ENCODE measurements around the gene BCOR. TPM values are rescaled to one million over a fixed set of nuclear protein-coding genes. Genes with fewer than 3 reads are reported as not detected.

The BCOR gene
- total RNA-seq, 4 donors from 2014 or later = 19.9 to 32.5 (median 26.0) TPM

DNA sequence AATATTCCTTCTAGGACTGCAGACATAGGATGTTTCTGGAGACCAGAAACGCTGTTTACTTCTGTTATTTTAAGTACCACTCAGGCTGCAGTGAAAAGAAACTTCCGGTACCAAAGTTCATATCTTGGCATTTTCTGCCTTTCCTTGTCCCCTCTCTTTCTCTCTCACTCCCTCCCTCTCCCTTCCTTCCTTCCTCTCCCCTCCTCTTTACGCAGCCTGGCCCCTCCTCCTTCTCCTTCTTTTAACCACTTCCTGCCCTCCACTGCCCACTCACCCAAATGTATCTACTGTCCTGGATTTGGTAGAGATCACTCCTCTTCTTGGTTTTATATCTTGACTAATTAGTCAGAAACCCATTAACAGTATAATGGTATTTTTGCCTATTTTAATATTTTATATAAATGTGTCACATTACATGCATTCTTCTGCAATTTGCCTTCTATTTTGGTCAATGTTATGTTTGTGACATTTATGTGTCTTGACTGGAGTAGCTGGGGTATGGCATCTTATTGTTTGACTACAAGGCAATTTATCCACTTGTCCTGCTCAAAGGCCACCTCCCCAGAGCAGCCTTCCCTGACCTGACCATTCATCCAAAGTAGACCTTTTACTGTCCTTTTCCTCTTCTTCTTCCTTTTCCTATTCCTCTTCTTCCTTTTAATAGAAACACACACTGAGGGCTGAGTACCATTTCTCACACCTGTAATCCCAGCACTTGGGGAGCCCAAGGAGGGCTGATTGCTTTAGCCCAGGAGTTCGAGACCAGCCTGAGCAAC, 56.9 kb downstream of the BCOR start:
- no peaks in the 10 kb centered on the region for H3K4me1 ChIP-seq
- 39% methylated on average over 4 of the region's 4 CpGs for WGBS
- TF ChIP-seq POLR2A (IDR thresholded peaks at IDR 0.05; ENCODE audit: low read depth) = no peak
- TF ChIP-seq, protein P1, sequence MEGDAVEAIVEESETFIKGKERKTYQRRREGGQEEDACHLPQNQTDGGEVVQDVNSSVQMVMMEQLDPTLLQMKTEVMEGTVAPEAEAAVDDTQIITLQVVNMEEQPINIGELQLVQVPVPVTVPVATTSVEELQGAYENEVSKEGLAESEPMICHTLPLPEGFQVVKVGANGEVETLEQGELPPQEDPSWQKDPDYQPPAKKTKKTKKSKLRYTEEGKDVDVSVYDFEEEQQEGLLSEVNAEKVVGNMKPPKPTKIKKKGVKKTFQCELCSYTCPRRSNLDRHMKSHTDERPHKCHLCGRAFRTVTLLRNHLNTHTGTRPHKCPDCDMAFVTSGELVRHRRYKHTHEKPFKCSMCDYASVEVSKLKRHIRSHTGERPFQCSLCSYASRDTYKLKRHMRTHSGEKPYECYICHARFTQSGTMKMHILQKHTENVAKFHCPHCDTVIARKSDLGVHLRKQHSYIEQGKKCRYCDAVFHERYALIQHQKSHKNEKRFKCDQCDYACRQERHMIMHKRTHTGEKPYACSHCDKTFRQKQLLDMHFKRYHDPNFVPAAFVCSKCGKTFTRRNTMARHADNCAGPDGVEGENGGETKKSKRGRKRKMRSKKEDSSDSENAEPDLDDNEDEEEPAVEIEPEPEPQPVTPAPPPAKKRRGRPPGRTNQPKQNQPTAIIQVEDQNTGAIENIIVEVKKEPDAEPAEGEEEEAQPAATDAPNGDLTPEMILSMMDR (IDR thresholded peaks at IDR 0.05) = no peak
- TF ChIP-seq POLR2AphosphoS5 (IDR thresholded peaks at IDR 0.05) = no peak
- TF ChIP-seq EP300 (IDR thresholded peaks at IDR 0.05) = no peak
- no peaks in the 10 kb centered on the region for H3K27me3 ChIP-seq
- no peak overlapping the region for H3K4me3 ChIP-seq
- H3K36me3 ChIP-seq = no peaks in the 10 kb centered on the region
- DNase-seq (ENCODE audit: extremely low spot score) = no peak
- H3K27ac ChIP-seq (replicated peaks in 1 of 4) = no peak overlapping the region
- intact Hi-C loops (cut with DNase I) = no loop called here
- peaks cover 0 to 5% (median 0%) of the 10 kb centered on the region in 4 donors for H3K9me3 ChIP-seq

DNA sequence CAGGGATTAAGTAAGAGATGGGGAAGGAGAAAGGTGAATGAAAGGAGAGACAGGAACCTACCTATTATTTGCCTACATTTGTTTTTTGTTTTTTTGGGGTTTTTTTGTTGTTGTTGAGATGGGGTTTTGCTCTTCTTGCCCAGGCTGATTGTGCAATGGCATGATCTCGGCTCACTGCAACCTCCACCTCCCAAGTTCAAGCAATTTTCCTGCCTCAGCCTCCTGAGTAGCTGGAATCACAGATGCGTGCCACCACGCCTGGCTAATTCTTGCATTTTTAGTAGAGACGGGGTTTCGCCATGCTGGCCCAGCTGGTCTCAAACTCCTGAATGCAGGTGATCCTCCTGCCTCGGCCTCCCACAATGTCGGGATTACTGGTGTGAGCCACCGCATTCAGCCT, 57.9 kb downstream of the BCOR start:
- peaks cover 0 to 5% (median 0%) of the 10 kb centered on the region in 4 donors for H3K9me3 ChIP-seq
- TF ChIP-seq POLR2AphosphoS5 (IDR thresholded peaks at IDR 0.05) (no peak), EP300 (IDR thresholded peaks at IDR 0.05) (no peak), POLR2A (IDR thresholded peaks at IDR 0.05; ENCODE audit: low read depth) (no peak)
- TF ChIP-seq, protein P1 (IDR thresholded peaks at IDR 0.05) = no peak
- no peak overlapping the region for H3K27ac ChIP-seq (replicated peaks in 1 of 4)
- no peaks in the 10 kb centered on the region for H3K36me3 ChIP-seq
- WGBS = 96% methylated on average over 5 of the region's 8 CpGs
- no peaks in the 10 kb centered on the region for H3K4me1 ChIP-seq
- intact Hi-C loops (cut with DNase I) = no loop called here
- H3K4me3 ChIP-seq = no peak overlapping the region
- no peak for DNase-seq (ENCODE audit: extremely low spot score)
- no peaks in the 10 kb centered on the region for H3K27me3 ChIP-seq

DNA sequence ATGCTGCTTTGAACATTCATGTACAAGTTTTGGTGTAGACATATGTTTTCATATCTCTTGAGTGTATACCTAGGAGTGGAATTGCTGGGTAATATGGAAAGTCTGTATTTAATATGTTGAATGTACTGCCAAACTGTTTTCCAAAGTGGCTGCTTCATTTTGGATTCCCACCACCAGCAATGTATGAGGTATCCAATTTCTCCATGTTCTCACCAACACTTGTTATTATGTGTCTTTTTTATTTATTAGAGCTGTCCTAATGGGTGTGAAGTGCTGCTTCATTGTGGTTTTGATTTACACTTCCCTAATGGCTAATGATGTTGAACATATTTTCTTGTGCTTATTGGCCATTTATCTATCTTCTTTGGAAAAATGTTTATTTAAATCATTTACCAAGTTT, 60.4 kb downstream of the BCOR start:
- Histone ChIP-seq H3K9me3 (peaks cover 0 to 5% (median 0%) of the 10 kb centered on the region in 4 donors), H3K27ac (replicated peaks in 1 of 4) (no peak overlapping the region), H3K4me1 (no peaks in the 10 kb centered on the region), H3K27me3 (no peaks in the 10 kb centered on the region), H3K4me3 (no peak overlapping the region), H3K36me3 (no peaks in the 10 kb centered on the region)
- no peak for DNase-seq (ENCODE audit: extremely low spot score)
- TF ChIP-seq EP300 (IDR thresholded peaks at IDR 0.05) = no peak
- no peak for TF ChIP-seq POLR2AphosphoS5 (IDR thresholded peaks at IDR 0.05)
- no peak for TF ChIP-seq POLR2A (IDR thresholded peaks at IDR 0.05; ENCODE audit: low read depth)
- TF ChIP-seq, protein P1 (IDR thresholded peaks at IDR 0.05) = no peak
- intact Hi-C loops (cut with DNase I) = no loop called here

DNA sequence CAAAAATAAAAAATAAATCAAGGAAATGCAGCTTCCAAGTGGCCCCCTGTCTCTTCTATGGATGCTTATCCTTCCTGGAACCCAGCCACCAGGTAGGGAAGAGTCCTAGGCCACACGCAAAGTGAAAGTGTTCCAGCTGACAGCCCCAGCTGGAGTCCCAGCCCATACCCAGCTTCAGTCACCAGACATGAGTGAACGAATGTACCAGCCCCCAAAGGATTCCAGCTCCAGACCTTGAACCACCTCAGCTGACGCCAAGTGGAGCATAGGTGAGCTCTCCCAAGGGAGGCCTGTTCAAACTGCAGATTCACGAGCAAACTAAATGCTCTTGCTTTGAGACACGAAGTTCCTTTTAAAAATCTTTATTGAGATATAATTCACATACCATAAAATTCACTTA, 62.0 kb downstream of the BCOR start:
- Histone ChIP-seq H3K4me1 (no peaks in the 10 kb centered on the region), H3K27ac (replicated peaks in 1 of 4) (no peak overlapping the region), H3K9me3 (peaks cover 0 to 5% (median 0%) of the 10 kb centered on the region in 4 donors), H3K27me3 (no peaks in the 10 kb centered on the region), H3K36me3 (no peaks in the 10 kb centered on the region), H3K4me3 (no peak overlapping the region)
- intact Hi-C loops (cut with DNase I) = no loop called here
- DNase-seq (ENCODE audit: extremely low spot score) = no peak
- no peak for TF ChIP-seq EP300 (IDR thresholded peaks at IDR 0.05)
- TF ChIP-seq, protein P1 (IDR thresholded peaks at IDR 0.05) = no peak
- no peak for TF ChIP-seq POLR2A (IDR thresholded peaks at IDR 0.05; ENCODE audit: low read depth)
- no peak for TF ChIP-seq POLR2AphosphoS5 (IDR thresholded peaks at IDR 0.05)
- 80% methylated on average over 5 of the region's 5 CpGs for WGBS

All from esophagus muscularis mucosa (tissue), 4 donors.